ENCODE measurements around the gene PINLYP. TPM values are rescaled to one million over a fixed set of nuclear protein-coding genes. Genes with fewer than 3 reads are reported as not detected.

Gene PINLYP
- total and polyA plus RNA-seq, 2 donors (not counting 3 experiments of a cell fraction or from before 2014, with no cell fraction given), result 5.5 TPM

DNA sequence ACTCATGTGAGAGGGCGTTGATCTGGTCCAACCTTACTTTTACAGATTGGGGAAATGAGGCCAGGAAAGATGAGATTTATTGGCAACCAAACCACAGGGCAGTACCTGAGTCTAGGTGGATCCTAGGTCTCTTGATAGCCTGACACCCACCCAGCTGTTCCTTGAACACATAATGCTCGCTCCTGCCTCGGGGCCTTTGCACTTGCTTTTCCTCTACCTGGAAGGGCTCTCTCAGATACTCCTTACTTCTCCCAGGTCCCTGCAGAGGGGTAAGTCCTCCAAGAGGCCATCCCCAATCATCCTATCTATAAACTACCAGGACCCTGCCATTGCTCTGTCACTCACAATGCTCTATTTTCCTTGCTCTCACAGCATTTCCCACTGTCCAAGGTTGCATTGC, 35.2 kb upstream of the PINLYP start:
- no peaks in the 10 kb centered on the region for H3K79me2 ChIP-seq (ENCODE audit: control insufficient read depth, insufficient read depth, low read length)
- no peaks in the 10 kb centered on the region for H3K9me1 ChIP-seq (replicated peaks; ENCODE audit: control insufficient read depth, extremely low read depth, insufficient read depth, low read length)
- TF ChIP-seq GATA2 (IDR thresholded peaks at IDR 0.05; ENCODE audit: insufficient read depth, insufficient read length, low read depth, low read length), result no peak
- TF ChIP-seq, protein P1, sequence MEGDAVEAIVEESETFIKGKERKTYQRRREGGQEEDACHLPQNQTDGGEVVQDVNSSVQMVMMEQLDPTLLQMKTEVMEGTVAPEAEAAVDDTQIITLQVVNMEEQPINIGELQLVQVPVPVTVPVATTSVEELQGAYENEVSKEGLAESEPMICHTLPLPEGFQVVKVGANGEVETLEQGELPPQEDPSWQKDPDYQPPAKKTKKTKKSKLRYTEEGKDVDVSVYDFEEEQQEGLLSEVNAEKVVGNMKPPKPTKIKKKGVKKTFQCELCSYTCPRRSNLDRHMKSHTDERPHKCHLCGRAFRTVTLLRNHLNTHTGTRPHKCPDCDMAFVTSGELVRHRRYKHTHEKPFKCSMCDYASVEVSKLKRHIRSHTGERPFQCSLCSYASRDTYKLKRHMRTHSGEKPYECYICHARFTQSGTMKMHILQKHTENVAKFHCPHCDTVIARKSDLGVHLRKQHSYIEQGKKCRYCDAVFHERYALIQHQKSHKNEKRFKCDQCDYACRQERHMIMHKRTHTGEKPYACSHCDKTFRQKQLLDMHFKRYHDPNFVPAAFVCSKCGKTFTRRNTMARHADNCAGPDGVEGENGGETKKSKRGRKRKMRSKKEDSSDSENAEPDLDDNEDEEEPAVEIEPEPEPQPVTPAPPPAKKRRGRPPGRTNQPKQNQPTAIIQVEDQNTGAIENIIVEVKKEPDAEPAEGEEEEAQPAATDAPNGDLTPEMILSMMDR (IDR thresholded peaks at IDR 0.05; ENCODE audit: extremely low read depth in 1 of 2, insufficient read depth in 1 of 2, low read depth in 1 of 2, low read length in 2 of 2), result no peak
- TF ChIP-seq POLR2A (IDR thresholded peaks at IDR 0.05; ENCODE audit: low read depth, low read length), result no peak
- TF ChIP-seq, protein P2, sequence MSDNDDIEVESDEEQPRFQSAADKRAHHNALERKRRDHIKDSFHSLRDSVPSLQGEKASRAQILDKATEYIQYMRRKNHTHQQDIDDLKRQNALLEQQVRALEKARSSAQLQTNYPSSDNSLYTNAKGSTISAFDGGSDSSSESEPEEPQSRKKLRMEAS (IDR thresholded peaks at IDR 0.05; ENCODE audit: insufficient read depth, insufficient read length), result no peak
- TF ChIP-seq MYC (IDR thresholded peaks at IDR 0.05; ENCODE audit: low read depth, low read length), result no peak
- no peak for TF ChIP-seq JUN (IDR thresholded peaks at IDR 0.05; ENCODE audit: borderline replicate concordance, insufficient read depth, insufficient read length, low read depth)
- TF ChIP-seq EZH2 (IDR thresholded peaks at IDR 0.05; ENCODE audit: borderline replicate concordance, low read depth, low read length, severe bottlenecking), result no peak
- TF ChIP-seq POLR2AphosphoS5 (IDR thresholded peaks at IDR 0.05; ENCODE audit: insufficient read depth, low read depth, low read length), result no peak
- no peak overlapping the region for H3K4me2 ChIP-seq (ENCODE audit: insufficient read depth, low read length)
- no peaks in the 10 kb centered on the region for H3K27me3 ChIP-seq (ENCODE audit: control insufficient read depth in 2 of 2, insufficient read depth in 2 of 2, low read length in 2 of 2)
- BruUV-seq (replicated peaks), result no TSS peak
- ChIA-PET CTCF (no interaction called here), POLR2A (no interaction called here)
- peaks cover 5 to 23% of the 10 kb centered on the region in 2 experiments for H3K36me3 ChIP-seq (ENCODE audit: control insufficient read depth in 2 of 2, extremely low read depth in 1 of 2, insufficient read depth in 2 of 2, low read length in 2 of 2)
- no peak for DNase-seq (ENCODE audit: low read depth, low spot score)
- H3K9ac ChIP-seq (replicated peaks; ENCODE audit: extremely low read depth, insufficient read depth, low read length), result no peak overlapping the region
- H3K27ac ChIP-seq (ENCODE audit: insufficient read depth, low read depth, low read length), result no peak overlapping the region
- intact Hi-C loops (cut with micrococcal nuclease) (no loop called here), dilution Hi-C loops (cut with MboI; ENCODE audit: extremely low pct_ligation_motif_present, low sequenced_read_pairs) (no loop called here)
- H3K9me3 ChIP-seq (replicated peaks; ENCODE audit: control insufficient read depth, insufficient read depth, low read length), result no peaks in the 10 kb centered on the region
- H3K4me1 ChIP-seq (ENCODE audit: control insufficient read depth, extremely low read depth, insufficient read depth, low read length), result no peaks in the 10 kb centered on the region
- H3K4me3 ChIP-seq (replicated peaks in 1 of 3; ENCODE audit: insufficient read depth in 1 of 3, low read depth in 1 of 3, low read length in 3 of 3), result no peak overlapping the region
- no peak overlapping the region for H2AFZ ChIP-seq (ENCODE audit: low read depth, low read length)
- FAIRE-seq, result no peak
- H4K20me1 ChIP-seq (replicated peaks; ENCODE audit: control insufficient read depth, extremely low read depth, insufficient read depth, low read length), result no peaks in the 10 kb centered on the region

Data from endothelial cell of umbilical vein (primary cell).